Fibroblast of peridontal ligament (primary cell): ENCODE measurements around the gene TTLL13.
"Not testable (repeated sequence)": the region's sequence is repeated elsewhere in the genome, so short reads cannot be mapped to it uniquely, and the experiment has no call there.

ENCODE experiments used
- DNase-seq: peaks from one replicate; pipeline ENCODE4 v3.0.0-alpha.2; 2010; ENCODE audit errors: extremely low read depth

The TTLL13 gene

GRCh38 chr15:90234096-90234988 lies 15.0 kb upstream of the TTLL13 start, which contains the start of gene GDPGP1:
Gene GDPGP1, plus strand, starts transcription at chr15:90234209. Its CDS starts 6,700 bp downstream, at chr15:90240909.
- peak; percentile 23 for DNase-seq

- no peak for DNase-seq
Observed at GRCh38 chr15:90239371-90239770, 10.0 kb upstream of the TTLL13 start.

- DNase-seq: no peak
Observed at GRCh38 chr15:90240856-90241255, 8.5 kb upstream of the TTLL13 start.

- DNase-seq: no peak
Observed at GRCh38 chr15:90241343-90242192, 7.8 kb upstream of the TTLL13 start.

DNA sequence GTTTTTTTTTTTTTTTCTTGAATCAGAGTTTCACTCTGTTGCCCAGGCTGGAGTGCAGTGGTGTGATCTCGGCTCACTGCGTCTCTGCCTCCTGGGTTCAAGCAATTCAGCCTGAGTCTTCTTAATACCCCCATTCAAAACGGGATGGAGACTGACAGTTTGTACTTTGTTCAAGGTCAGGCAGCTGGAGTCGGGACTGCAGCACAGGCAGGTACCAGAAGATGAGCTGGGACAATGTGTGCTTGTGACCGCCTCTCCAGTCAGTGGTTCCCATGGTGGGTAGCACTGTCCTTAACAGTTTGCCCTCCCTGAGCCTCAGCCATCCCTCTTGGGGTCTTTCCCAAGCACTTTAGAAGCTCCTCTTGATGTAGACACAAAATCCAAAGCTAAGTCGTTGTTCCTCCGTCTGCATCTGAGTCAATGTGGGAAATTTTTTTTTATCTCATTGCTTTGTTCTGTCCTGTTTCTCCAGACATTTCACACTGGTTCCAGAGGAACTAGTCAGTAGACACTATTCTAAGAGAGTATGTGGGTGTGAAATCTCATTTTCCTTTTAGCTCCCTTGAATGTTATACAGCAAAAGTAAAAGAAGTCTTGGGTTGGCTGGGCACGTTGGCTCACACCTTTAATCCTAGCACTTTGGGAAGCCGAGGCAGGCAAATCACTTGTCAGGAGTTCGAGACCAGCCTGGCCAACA lies 5.3 kb upstream of the TTLL13 start:
- DNase-seq: no peak

GRCh38 chr15:90248789-90249202 lies 560 bp upstream of the TTLL13 start:
- no peak for DNase-seq

DNA sequence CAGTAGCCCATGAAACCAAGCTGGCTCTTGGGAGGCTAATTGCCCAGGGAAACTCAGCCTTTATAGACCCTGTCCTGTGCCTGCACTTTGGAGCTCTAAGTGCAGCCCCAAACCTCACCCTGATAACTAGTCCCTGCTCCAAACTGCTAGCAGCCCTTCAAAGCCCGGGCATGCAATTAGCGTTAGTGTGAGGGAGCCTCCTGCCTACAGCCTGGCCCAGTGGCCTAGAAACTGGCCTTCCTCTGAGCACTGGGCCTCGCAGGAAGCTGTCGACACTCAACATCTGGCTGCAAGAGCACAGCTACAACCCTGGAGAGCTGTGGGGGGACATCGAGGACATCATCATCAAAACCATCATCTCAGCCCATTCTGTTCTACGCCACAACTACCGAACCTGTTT lies 8.4 kb downstream of the TTLL13 start:
- DNase-seq: no peak

DNA sequence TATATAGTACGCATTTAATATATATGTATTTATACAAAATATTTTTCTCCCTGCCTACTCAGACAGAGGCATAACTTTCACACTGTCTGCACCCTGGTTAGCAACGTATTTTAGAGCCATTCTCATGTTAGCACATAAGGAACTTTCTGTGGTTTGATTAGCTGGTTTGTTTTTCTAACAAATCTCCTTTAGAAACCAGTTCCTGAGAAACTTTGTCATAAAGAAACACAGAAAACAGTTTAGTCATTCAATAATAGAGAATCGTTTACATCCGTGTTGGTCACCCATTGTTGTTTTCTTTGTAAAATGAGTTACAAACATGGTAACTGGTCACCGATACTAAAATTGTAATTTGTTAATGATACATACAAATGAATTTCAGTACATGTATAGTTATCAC lies 10.2 kb downstream of the TTLL13 start:
- no peak for DNase-seq

GRCh38 chr15:90260731-90261130 lies 11.4 kb downstream of the TTLL13 start:
- not testable (repeated sequence) for DNase-seq

- no peak for DNase-seq
Observed at GRCh38 chr15:90261811-90262210, 12.5 kb downstream of the TTLL13 start.

GRCh38 chr15:90262426-90262825 lies 13.1 kb downstream of the TTLL13 start:
- DNase-seq: no peak

- no peak for DNase-seq
Observed at GRCh38 chr15:90264671-90265070, 15.3 kb downstream of the TTLL13 start.

DNA sequence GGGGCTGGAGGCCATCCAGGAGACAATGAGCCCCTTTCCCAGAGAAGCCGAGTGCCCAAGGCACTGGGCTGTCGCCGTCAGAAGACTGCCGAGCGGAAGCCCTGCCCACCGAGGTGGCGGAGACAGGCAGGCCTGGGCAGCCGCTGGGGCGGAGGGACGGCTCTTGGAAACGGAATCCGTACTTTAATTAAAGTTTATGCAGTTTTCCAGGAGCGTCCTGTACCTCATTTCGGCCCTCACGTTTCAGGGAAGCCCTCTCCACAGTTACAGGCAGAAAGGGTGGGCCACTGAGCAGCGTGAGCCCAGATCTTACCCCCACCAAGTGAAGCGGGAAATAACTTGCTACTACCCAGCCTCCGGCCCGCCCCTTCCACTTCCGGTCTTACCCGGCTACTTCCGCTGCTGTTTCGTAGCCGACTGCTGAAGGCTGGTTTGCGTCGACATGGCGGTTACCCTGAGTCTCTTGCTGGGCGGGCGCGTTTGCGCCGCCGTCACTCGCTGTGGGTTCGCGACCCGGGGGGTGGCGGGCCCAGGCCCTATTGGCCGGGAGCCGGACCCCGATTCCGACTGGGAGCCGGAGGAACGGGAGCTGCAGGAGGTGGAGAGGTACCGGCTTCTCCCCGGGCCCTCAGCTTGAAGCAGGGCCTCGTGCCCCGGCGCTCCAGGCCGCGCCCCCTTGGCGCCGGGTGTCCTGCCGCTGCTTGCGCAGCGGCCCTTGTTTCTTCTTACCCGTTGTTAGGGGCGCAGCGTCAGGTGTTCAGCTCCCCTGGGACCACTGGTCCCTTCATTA lies 16.1 kb downstream of the TTLL13 start, which contains the start of gene NGRN:
TSS of gene NGRN (plus strand) at position 402 of the 790 bp plus-strand sequence. CDS start at position 443, 41 bp downstream.
- peak; percentile 85 for DNase-seq

GRCh38 chr15:90266061-90266431 lies 16.7 kb downstream of the TTLL13 start:
- peak; percentile 36 for DNase-seq

DNA sequence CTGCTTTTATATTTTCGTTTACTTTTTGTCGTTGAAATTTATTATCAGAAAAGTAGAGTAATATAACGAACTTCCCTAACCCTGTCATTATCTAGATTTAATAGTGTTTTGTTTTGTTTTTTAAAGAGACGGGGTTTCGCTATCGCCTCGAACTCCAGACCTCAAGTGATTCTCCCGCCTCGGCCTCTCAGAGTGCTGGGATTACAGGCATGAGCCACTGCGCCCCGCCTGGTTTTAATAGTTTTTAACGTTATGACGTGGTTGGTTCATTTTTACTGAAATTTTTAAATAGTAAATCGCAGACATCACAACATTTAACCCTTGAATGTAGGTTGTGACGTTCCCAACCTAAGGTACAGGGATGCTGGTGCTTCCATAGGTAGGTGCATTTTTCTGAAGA lies 17.1 kb downstream of the TTLL13 start:
- peak; percentile 53 for DNase-seq

- DNase-seq: no peak
Observed at GRCh38 chr15:90268415-90268814, 19.1 kb downstream of the TTLL13 start.

DNA sequence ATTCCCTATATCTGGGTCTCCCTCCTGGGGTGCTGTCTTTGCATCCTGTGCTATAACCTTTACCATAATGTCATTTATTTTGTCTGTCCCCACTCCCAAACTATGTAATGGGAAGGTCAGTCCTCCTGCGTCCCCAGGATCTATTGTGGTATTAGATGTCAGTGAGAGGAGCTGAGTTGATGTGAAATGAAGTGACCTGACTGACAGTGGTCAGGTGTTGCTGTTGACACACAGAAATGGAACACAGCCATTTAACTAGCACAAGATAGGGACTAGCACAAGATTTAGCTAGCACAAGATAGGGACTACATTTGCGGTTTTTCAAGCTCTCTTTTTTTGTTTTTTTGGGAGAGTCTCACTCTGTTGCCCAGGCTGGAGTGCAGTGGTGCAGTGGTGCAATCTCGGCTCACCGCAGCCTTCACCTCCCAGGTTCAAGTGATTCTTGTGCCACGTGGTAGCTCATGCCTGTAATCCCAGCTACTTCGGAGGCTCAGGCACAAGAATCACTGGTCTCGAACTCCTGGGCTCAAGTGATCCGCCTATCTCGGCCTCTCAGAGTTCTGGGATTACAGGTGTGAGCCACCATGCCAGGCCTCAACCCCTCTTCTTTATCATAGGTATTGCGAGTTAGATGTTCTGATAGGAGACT lies 21.3 kb downstream of the TTLL13 start:
- DNase-seq: no peak

DNA sequence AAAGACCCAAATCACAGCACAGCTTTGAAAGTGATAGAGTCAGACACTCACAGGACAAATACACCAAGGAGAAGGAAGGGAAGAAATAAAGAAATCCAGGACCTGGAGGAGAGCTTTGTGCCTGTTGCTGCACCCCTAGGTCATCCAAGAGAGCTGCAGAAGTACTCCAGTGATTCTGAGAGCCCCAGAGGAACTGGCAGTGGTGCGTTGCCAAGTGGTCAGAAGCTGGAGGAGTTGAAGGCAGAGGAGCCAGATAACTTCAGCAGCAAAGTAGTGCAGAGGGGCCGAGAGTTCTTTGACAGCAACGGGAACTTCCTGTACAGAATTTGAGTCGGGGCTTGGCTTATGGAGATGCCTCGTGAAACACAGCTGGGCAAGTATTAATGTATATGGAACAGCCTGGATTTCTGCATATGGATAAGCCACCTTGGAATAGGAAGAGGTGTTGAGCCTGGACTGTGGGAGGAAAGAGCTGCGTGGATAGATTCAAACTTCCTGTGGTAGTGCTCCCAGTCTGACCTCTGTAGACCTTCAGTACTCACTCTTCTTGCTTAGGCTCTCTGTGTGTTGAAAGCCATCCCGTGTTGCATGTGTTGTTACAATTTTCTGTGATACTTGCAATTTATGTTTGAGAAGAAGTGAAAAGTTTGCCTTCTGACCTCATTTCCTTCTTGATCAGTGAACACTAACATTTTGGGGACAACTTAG lies 22.3 kb downstream of the TTLL13 start:
- no peak for DNase-seq

DNA sequence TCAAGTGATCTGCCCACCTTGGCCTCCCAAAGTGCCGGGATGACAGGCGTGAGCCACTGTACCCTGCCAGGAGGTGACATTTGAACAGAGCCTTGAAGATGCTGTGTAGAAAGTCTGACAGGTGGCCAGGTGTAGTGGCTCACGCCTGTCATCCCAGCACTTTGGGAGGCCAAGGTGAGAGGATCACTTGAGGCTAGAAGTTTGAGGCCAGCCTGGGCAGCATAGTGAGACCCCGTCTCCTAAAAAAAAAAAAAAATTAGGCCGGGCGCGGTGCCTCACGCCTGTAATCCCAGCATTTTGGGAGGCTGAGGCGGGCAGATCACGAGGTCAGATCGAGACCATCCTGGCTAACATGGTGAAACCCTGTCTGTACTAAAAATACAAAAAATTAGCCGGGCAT lies 29.1 kb downstream of the TTLL13 start:
- not testable (repeated sequence) for DNase-seq

DNA sequence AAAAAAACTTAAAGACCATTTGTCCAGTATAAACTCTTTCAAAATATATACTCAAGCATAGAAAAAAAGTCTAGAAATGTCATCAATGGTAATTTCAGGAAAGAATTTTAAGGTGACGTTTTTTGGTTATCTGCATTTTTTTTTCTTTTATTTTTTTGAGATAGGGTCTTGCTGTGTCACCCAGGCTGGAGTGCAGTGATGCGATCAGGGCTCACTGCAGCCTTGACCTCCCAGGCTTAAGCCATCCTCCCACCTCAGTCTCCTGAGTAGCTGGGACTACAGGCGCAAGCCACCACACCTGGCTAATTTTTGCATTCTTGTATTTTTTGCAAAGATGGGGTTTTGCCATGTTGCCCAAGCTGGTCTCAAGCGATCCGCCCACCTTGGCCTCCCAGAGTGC lies 31.4 kb downstream of the TTLL13 start:
- not testable (repeated sequence) for DNase-seq
